NCI-H2227 treated with DMSO at 0.1 percent for 48 hours (cell line): ENCODE results near the gene C16orf89.

ENCODE experiments used
- DNase-seq: peaks from one replicate; lab custom pipeline; 2025; lab: John Stamatoyannopoulos, UW

Gene C16orf89

GRCh38 chr16:5003828-5004227 is 61.9 kb downstream of the C16orf89 start:
- no peak for DNase-seq

GRCh38 chr16:5003211-5003610 is 62.5 kb downstream of the C16orf89 start:
- no peak for DNase-seq

GRCh38 chr16:5002699-5003143 is 63.0 kb downstream of the C16orf89 start:
- DNase-seq: peak; percentile 48

- DNase-seq: no peak
Observed at GRCh38 chr16:5001986-5002385, 63.8 kb downstream of the C16orf89 start.

DNA sequence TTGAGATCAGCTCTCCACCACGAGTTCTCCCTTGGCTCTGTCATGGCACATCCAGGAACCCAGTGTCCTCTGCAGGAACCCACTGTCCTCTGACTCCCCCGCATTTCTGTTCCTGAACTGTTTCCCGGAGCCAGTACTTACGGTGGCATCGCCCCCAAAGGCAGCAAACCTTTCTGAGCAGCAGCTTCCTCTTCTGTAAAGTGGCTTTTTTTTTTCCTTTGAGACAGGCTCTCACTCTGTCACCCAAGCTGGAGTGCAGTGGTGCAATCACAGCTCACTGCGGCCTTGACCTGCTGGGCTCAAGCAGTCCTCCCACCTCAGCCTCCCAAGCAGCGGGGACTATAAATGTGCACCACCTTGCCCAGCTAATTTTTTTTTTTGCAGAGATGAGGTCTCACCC is 64.2 kb downstream of the C16orf89 start:
- DNase-seq: no peak

DNA sequence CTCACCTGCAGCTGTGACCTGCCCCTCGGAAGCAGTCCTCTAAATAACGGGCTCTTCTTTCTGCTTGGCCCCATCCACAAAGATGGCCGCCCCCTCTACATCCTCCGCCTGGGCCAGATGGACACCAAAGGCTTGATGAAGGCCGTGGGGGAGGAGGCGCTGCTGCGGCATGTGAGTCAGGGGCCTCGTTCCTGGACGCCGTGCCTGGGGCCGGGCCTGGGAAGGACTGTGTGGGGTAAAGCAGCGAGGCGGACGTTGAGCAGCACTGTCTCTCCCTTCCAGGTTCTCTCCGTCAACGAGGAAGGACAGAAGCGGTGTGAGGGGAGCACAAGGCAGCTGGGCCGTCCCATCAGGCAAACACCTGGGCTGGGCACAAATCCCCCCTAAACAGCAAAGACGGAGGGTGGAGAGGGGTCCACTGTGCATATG is 65.2 kb downstream of the C16orf89 start:
- DNase-seq: no peak

DNA sequence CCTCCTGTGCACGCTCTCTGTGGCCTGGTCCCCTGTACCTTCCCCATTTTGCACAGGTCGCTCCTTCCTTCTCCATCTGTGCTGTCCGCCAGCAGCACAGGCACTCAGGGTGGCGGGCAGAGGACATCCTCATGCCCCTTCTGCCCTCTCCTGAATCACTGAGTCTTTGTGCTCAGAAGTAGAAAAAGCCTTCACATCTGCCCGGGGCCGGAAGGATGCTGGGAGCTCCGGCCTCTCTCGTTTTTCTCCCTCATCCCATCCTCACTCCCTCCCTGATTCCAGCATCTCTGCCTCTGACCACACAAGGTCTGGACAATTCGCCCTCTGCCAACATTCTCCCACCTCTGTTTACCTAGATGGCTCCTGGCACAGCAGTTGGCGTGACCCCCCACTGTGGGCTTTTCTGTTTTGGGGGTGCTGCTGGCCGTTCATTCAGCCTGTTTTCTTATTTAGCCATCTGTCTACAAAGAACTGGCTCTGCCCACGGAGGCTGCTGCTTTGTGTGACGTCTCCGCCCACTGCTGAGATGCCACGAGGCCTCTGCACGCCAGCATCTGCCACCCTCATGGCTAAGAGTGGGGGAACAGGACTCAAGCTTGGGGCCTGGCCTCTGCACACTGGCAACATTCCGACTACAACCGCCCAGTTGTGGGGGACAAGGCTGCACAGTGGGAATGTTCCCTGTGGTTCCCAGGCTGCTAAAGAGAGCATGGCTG is 70.9 kb downstream of the C16orf89 start:
- no peak for DNase-seq
